Activated CD4-positive, alpha-beta T cell treated with anti-CD3 and anti-CD28 coated beads for 24 hours (primary cell): ENCODE measurements around the gene PSD.

ENCODE experiments used
- DNase-seq, 2 donors: peaks; one replicate each; pipeline ENCODE4 v3.0.0-alpha.2; 2020; ENCODE audit warnings: low read depth in 2 of 2

The PSD gene

GRCh38 chr10:102404361-102405107 lies 14.1 kb downstream of the PSD start:
- no peak for DNase-seq

- DNase-seq: no peak
Observed at GRCh38 chr10:102403115-102403514, 15.5 kb downstream of the PSD start.

GRCh38 chr10:102402512-102402896 lies 16.1 kb downstream of the PSD start:
- no peak for DNase-seq

DNA sequence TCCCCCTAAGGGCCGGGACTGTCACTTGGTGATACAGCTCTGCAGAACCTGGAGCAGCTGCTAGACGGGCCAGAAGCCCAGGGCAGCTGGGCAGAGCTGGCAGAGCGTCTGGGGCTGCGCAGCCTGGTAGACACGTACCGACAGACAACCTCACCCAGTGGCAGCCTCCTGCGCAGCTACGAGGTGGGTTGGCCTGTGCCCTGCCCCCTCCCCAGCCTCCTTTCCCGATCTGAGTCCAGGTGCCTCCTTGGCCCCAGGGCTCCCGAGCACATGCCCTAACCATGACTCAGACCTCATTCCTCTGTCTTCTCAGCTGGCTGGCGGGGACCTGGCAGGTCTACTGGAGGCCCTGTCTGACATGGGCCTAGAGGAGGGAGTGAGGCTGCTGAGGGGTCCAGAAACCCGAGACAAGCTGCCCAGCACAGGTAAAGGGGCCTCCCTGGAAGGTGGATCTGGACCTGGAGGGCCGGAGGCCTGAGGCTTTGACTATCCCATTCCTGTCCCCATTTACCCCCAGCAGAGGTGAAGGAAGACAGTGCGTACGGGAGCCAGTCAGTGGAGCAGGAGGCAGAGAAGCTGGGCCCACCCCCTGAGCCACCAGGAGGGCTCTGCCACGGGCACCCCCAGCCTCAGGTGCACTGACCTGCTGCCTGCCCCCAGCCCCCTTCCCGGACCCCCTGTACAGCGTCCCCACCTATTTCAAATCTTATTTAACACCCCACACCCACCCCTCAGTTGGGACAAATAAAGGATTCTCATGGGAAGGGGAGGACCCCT lies 16.7 kb downstream of the PSD start:
- DNase-seq: no peak

DNA sequence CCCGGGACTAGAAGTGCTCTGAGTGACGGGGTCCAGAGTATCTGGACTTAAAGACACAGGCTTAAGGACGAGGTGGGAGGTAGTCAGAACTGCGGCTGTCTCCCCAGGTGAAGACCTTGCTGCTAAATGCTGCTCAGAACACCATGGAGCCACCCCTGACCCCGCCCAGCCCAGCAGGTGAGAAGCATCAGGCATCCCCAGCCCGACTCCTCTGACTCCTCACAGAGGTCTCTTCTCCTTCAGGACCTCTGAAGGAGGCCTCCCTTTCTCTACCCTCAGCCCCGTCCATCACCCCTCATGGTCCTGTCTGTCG lies 17.3 kb downstream of the PSD start:
- DNase-seq: no peak

- DNase-seq: no peak
Observed at GRCh38 chr10:102400598-102401341, 17.8 kb downstream of the PSD start.

- no peak for DNase-seq
Observed at GRCh38 chr10:102400076-102400475, 18.5 kb downstream of the PSD start.

DNA sequence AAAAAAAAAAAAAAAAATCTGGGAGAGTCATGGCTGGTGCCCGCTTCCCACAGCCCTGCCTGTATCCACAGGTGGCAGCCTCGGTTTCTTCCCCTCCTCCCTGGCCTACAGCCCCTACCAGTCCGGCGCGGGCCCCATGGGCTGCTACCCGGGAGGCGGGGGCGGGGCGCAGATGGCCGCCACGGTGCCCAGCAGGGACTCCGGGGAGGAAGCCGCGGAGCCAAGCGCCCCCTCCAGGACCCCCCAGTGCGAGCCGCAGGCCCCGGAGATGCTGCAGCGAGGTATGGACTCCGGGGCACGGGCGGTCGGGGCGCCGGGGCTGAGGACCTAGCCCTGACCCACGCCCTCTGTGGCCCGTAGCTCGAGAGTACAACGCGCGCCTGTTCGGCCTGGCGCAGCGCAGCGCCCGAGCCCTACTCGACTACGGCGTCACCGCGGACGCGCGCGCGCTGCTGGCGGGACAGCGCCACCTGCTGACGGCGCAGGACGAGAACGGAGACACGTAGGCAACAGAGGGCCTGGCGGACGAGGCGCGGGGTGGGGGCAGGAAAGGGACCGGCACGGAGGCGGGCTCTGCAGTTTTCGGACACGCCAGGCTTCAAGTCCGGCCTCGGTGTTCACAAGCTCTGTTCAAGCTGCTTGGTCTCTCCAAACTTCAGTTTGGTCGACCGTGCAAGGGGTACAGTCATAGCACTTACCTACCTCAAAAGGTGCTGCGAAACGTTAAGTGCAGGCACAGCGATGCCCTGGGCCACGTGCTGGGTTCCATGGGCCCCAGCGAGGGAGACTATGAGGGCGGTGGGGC lies 19.2 kb downstream of the PSD start:
- peak; percentile 74 to 83 for DNase-seq

DNA sequence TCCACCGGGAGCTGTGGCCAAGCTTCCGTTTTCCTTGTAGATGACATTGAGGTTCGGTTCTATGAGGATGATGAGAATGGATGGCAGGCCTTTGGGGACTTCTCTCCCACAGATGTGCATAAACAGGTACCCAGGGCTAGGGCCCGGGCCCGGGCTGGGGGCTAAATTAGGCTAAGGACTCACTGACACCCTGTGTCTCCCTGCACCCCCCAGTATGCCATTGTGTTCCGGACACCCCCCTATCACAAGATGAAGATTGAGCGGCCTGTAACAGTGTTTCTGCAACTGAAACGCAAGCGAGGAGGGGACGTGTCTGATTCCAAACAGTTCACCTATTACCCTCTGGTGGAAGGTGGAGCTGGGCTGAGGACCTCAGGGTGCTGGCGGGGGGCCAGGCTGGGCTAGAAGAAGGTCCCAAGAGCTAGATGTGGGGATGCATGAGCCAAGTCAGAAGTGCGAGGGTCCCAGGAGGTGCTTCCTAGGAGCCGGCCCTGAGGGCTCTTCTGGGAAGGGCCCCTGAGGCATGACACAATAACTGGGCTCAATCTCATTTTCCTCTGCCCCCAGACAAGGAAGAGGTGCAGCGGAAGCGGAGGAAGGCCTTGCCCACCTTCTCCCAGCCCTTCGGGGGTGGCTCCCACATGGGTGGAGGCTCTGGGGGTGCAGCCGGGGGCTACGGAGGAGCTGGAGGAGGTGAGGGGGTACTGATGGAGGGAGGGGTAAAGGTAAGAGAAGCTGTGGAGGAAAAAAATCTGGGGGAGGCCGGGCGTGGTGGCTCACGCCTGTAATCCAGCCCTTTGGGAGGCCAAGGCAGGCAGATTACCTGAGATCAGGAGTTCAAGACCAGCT lies 20.2 kb downstream of the PSD start:
- no peak for DNase-seq

- DNase-seq: no peak
Observed at GRCh38 chr10:102397222-102398171, 21.1 kb downstream of the PSD start.

GRCh38 chr10:102396730-102397151 lies 21.8 kb downstream of the PSD start:
- DNase-seq: no peak

DNA sequence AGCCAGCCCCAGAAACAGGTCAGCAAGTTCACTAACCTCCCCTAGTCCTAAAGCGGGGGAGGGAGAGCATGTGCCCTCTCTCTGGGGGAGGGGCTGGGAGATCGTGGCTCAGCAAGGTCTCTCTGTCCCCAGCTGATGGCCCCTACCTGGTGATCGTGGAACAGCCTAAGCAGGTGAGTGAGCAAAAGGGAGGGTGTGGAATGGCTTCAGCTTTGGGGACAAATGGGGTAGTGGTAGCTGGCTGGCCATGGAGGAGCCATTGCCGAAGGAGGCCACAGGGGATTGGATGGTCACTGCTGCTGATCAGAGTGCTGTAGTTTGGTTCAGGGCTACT lies 22.3 kb downstream of the PSD start:
- no peak for DNase-seq

- peak; percentile 85 to 87 for DNase-seq
Observed at GRCh38 chr10:102395400-102396316, 22.9 kb downstream of the PSD start, which contains the start of gene NFKB2. Gene NFKB2 (plus strand): TSS chr10:102395705. CDS start chr10:102395960, 255 bp downstream.

DNA sequence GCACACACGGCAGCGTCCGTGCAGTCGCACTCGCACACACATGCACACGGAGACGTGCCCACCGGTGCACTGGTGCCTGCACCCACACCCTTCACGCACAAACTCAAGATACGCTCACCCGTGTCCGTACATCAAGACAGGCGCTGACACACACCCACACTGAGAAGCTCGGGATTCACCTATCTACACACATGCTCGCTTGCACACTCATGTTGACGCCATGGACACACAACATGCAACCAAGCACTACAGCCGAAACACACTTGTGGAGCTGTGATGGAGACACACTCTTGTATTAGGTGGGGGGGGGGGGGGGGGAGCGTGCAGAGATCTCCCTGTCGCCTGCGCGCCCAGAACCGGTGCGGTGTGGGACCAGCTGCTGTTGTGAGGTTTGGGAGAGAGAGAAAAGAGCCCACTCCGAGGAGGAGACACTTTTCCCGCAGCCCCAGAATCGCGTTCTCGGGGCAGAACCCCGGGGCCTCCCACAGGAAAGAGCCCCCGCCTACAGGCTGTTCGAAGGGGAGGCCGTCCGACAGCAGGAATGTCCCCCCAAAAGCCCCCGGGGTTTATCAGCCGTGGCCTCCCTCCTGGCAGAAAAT lies 23.7 kb downstream of the PSD start:
- DNase-seq: peak in 1 of 2 donors; percentile 43

GRCh38 chr10:102394079-102394800 lies 24.3 kb downstream of the PSD start:
- DNase-seq: peak; percentile 93 to 97

GRCh38 chr10:102393411-102394078 lies 25.0 kb downstream of the PSD start:
- DNase-seq: no peak

DNA sequence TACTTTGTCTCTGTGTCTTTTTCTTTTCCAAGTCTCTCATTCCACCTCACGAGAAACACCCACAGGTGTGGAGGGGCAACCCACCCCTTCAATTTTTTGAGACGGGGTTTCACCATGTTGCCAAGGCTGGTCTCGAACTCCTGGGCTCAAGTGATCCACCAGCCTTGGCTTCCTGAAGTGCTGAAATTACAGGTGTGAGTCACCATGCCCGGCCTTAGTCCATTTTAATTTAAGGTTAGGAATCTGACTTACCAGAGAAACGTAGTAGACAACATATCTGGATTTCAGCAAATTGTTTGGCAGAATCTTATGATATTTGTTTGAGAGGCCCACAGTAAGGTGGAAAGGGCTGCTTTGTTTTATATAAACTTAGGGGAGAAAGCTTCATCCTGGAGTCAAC lies 26.3 kb downstream of the PSD start:
- DNase-seq: no peak
